ENCODE measurements around the gene MOSMO. TPM values are rescaled to one million over a fixed set of nuclear protein-coding genes. Genes with fewer than 3 reads are reported as not detected.

MOSMO gene
- total RNA-seq, 1 donor from 2014 or later, result 16.8 TPM

DNA sequence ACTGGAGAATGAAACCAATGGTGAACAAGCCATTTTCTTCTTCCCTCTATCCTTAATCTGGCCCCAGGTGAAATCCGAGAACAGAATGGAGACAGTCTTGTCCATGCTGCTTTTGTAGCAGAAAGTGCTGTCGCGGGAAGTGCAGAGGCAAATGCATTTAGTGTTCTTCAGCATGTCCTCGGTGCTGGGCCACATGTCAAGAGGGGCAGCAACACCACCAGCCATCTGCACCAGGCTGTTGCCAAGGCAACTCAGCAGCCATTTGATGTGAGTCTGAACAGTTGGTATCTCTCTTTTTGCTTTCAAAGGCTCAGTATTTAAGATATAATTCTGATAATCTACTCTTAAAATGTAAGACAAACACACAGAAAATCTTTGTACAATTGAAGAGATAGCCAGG lies 36.1 kb upstream of the MOSMO start:
- Mint-ChIP-seq H3K4me3 (ENCODE audit: unreplicated experiment) (no peak overlapping the region), H3K27ac (ENCODE audit: unreplicated experiment) (no peak overlapping the region), H3K36me3 (ENCODE audit: unreplicated experiment) (peaks cover 44% of the 10 kb centered on the region), H3K9me3 (ENCODE audit: unreplicated experiment) (no peaks in the 10 kb centered on the region), H3K4me1 (ENCODE audit: unreplicated experiment) (no peaks in the 10 kb centered on the region), H3K27me3 (ENCODE audit: unreplicated experiment) (no peaks in the 10 kb centered on the region)
- no peak for DNase-seq (ENCODE audit: extremely low spot score, unreplicated experiment)
- no peak for TF ChIP-seq CTCF (IDR thresholded peaks at IDR 0.05)

DNA sequence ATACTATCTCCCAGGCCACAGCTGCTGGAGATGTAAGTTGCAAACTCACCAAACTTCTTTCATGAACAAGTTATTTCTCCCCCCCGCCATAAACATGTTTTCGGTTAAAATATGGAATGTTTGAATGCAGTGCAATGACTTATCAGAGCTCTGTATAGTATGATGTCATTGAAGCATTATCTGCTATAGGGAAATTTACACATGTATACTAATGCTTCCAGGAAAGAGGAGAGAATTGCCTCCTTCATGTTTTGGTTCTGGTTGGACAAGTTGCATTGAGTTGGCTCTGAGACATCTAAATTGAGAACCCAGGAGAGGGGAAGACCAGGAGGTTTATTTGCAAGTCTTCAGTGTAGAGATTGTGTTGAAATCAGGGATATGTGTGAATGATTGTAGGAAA lies 34.0 kb upstream of the MOSMO start:
- no peak overlapping the region for H3K27ac Mint-ChIP-seq (ENCODE audit: unreplicated experiment)
- H3K27me3 Mint-ChIP-seq (ENCODE audit: unreplicated experiment), result no peaks in the 10 kb centered on the region
- H3K9me3 Mint-ChIP-seq (ENCODE audit: unreplicated experiment), result no peaks in the 10 kb centered on the region
- DNase-seq (ENCODE audit: extremely low spot score, unreplicated experiment), result no peak
- no peaks in the 10 kb centered on the region for H3K4me1 Mint-ChIP-seq (ENCODE audit: unreplicated experiment)
- H3K36me3 Mint-ChIP-seq (ENCODE audit: unreplicated experiment), result peaks cover 53% of the 10 kb centered on the region
- no peak for TF ChIP-seq CTCF (IDR thresholded peaks at IDR 0.05)
- no peak overlapping the region for H3K4me3 Mint-ChIP-seq (ENCODE audit: unreplicated experiment)

DNA sequence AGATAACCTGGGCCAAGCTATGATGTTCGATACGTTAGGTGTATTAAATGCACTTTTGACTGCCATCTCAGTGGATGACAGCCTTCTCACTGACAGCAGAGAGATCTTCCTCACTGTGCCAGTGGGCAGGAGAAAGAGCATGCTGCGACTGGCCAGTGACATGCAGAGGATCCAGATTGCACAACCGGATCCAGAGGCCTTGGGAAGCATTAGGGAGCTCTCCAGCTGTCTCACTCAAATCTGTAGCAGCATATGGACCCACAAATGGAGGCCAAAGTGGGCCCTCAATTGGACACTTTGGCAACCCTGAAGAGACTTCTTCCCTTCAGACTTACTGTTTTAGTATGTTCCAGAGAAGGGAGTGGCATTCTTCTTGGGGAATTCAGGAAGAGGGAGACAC lies 27.9 kb upstream of the MOSMO start:
- H3K27me3 Mint-ChIP-seq (ENCODE audit: unreplicated experiment), result no peaks in the 10 kb centered on the region
- no peak overlapping the region for H3K4me3 Mint-ChIP-seq (ENCODE audit: unreplicated experiment)
- peaks cover 68% of the 10 kb centered on the region for H3K36me3 Mint-ChIP-seq (ENCODE audit: unreplicated experiment)
- no peak for DNase-seq (ENCODE audit: extremely low spot score, unreplicated experiment)
- no peaks in the 10 kb centered on the region for H3K4me1 Mint-ChIP-seq (ENCODE audit: unreplicated experiment)
- no peak for TF ChIP-seq CTCF (IDR thresholded peaks at IDR 0.05)
- H3K9me3 Mint-ChIP-seq (ENCODE audit: unreplicated experiment), result no peaks in the 10 kb centered on the region
- no peak overlapping the region for H3K27ac Mint-ChIP-seq (ENCODE audit: unreplicated experiment)

- no peak for TF ChIP-seq CTCF (IDR thresholded peaks at IDR 0.05)
These were observed 25.8 kb upstream of the MOSMO start for GRCh38 chr16:21982108-21982507.

DNA sequence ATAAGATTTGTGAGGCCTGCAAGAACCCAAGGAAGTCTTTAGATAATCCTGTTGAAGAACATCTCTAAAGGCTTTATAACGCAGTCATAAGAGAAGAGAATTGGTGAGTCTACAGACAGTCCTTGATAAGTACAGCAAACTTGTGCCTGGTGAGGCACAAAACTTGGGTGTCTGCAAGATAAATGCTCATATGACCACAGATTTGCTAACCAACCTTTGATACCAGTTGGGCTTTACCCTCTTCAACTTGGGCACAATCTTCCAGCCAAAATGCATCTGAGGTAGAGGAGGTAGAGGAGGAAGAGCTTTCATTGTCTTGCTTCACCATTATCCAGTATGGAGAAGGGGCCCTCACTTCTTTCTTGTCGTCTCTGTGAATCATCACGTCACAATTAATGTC lies 23.8 kb upstream of the MOSMO start:
- Mint-ChIP-seq H3K4me1 (ENCODE audit: unreplicated experiment) (peaks cover 2% of the 10 kb centered on the region), H3K9me3 (ENCODE audit: unreplicated experiment) (no peaks in the 10 kb centered on the region), H3K27me3 (ENCODE audit: unreplicated experiment) (no peaks in the 10 kb centered on the region), H3K27ac (ENCODE audit: unreplicated experiment) (no peak overlapping the region), H3K4me3 (ENCODE audit: unreplicated experiment) (no peak overlapping the region), H3K36me3 (ENCODE audit: unreplicated experiment) (peaks cover 56% of the 10 kb centered on the region)
- no peak for TF ChIP-seq CTCF (IDR thresholded peaks at IDR 0.05)
- no peak for DNase-seq (ENCODE audit: extremely low spot score, unreplicated experiment)

More at GRCh38 chr16:21982108-21982507, 25.8 kb upstream of the MOSMO start:
- no peaks in the 10 kb centered on the region for H3K4me1 Mint-ChIP-seq (ENCODE audit: unreplicated experiment)
- no peak overlapping the region for H3K27ac Mint-ChIP-seq (ENCODE audit: unreplicated experiment)
- H3K9me3 Mint-ChIP-seq (ENCODE audit: unreplicated experiment), result no peaks in the 10 kb centered on the region
- peaks cover 70% of the 10 kb centered on the region for H3K36me3 Mint-ChIP-seq (ENCODE audit: unreplicated experiment)
- no peak for DNase-seq (ENCODE audit: extremely low spot score, unreplicated experiment)
- no peaks in the 10 kb centered on the region for H3K27me3 Mint-ChIP-seq (ENCODE audit: unreplicated experiment)
- H3K4me3 Mint-ChIP-seq (ENCODE audit: unreplicated experiment), result no peak overlapping the region

Measured in osteocyte (in vitro differentiated cells).